ENCODE results near the gene RGPD8.
A peak's percentile ranks its signal among the peaks of the same experiment; 100 is the strongest.
"Not testable (repeated sequence)": the region's sequence is repeated elsewhere in the genome, so short reads cannot be mapped to it uniquely, and the experiment has no call there.

RGPD8 gene

DNA sequence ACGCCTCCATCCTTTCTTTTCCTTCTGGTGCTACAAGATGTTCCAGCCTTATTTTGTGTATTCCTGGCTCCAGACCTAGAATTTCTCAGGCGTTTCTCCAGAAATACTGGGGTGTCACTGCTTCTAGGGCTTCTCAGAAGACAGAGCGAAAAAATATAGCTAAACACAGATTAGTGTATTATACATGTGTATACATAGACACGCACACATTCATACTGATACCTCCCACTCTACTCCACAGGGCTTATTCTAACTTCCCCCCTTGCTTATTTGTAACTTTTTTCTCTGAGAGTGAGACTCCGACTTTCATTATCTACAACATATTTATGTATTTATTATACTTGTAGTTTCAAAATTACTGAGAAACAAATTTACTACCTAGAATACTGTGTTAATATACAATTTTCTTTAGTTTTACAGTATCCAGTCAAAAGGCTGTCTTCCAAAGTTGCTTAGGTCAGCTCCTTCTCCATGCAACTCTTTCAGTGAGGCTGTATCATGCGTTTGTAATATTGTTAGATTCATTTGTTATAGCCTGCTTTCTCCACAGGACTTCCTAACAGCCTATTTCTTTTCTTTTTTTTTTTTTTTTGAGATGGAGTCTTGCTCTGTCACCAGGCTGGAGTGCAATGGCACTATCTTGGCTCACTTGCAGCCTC, 5.3 kb upstream of the RGPD8 start:
- not testable (repeated sequence) for H3K79me1 ChIP-seq (ENCODE audit: low read length); H2AFZ ChIP-seq (ENCODE audit: insufficient read depth, low read length, poor library complexity); H3K27me3 ChIP-seq (ENCODE audit: insufficient read depth, low read length); H3K9me3 ChIP-seq (ENCODE audit: insufficient read depth, low read depth, low read length); H4K8ac ChIP-seq (ENCODE audit: low read depth, low read length); H3K27ac ChIP-seq (ENCODE audit: low read depth, low read length); H2BK120ac ChIP-seq (ENCODE audit: insufficient read depth, low read length, poor library complexity); H3K4ac ChIP-seq (ENCODE audit: low read depth, low read length); H3K14ac ChIP-seq (ENCODE audit: low read length); H3K4me2 ChIP-seq (ENCODE audit: low read length); H2BK12ac ChIP-seq (ENCODE audit: low read length); H3K23ac ChIP-seq (ENCODE audit: low read length); H3K4me1 ChIP-seq (ENCODE audit: control insufficient read depth in 1 of 2, insufficient read depth in 2 of 2, low read length in 2 of 2); H2AK5ac ChIP-seq (ENCODE audit: low read length); H3K4me3 ChIP-seq (ENCODE audit: low read depth, low read length); H4K12ac ChIP-seq (ENCODE audit: low read depth, low read length); H3K36me3 ChIP-seq (ENCODE audit: control insufficient read depth in 1 of 2, insufficient read depth in 2 of 2, low read length in 2 of 2); H3K79me2 ChIP-seq (ENCODE audit: control insufficient read depth, insufficient read depth, low read length, poor library complexity); H4K91ac ChIP-seq (ENCODE audit: low read depth, low read length); DNase-seq; H3K9ac ChIP-seq (ENCODE audit: low read length); H2BK5ac ChIP-seq (ENCODE audit: low read depth, low read length, poor library complexity); H3K18ac ChIP-seq (ENCODE audit: low read length)
- WGBS (ENCODE audit: extremely low coverage, insufficient coverage, insufficient read length): no CpG with 5 or more reads among the region's 6 CpGs

GRCh38 chr2:112437405-112437831, 4.0 kb upstream of the RGPD8 start:
- not testable (repeated sequence) for H3K9ac ChIP-seq (ENCODE audit: low read length); H3K14ac ChIP-seq (ENCODE audit: low read length); H3K18ac ChIP-seq (ENCODE audit: low read length); H3K79me2 ChIP-seq (ENCODE audit: control insufficient read depth, insufficient read depth, low read length, poor library complexity); H2BK5ac ChIP-seq (ENCODE audit: low read depth, low read length, poor library complexity); H3K79me1 ChIP-seq (ENCODE audit: low read length); H3K36me3 ChIP-seq (ENCODE audit: control insufficient read depth in 1 of 2, insufficient read depth in 2 of 2, low read length in 2 of 2); H2BK120ac ChIP-seq (ENCODE audit: insufficient read depth, low read length, poor library complexity); H3K9me3 ChIP-seq (ENCODE audit: insufficient read depth, low read depth, low read length); H2BK12ac ChIP-seq (ENCODE audit: low read length); H2AK5ac ChIP-seq (ENCODE audit: low read length); H4K91ac ChIP-seq (ENCODE audit: low read depth, low read length); H3K23ac ChIP-seq (ENCODE audit: low read length); H2AFZ ChIP-seq (ENCODE audit: insufficient read depth, low read length, poor library complexity); H4K12ac ChIP-seq (ENCODE audit: low read depth, low read length); H3K4ac ChIP-seq (ENCODE audit: low read depth, low read length); H3K27ac ChIP-seq (ENCODE audit: low read depth, low read length); H3K27me3 ChIP-seq (ENCODE audit: insufficient read depth, low read length); H3K4me1 ChIP-seq (ENCODE audit: control insufficient read depth in 1 of 2, insufficient read depth in 2 of 2, low read length in 2 of 2); H3K4me2 ChIP-seq (ENCODE audit: low read length); H4K8ac ChIP-seq (ENCODE audit: low read depth, low read length); H3K4me3 ChIP-seq (ENCODE audit: low read depth, low read length)
- DNase-seq: peak in 1 of 2 donors; percentile 37
- no CpG with 5 or more reads among the region's 16 CpGs for WGBS (ENCODE audit: extremely low coverage, insufficient coverage, insufficient read length)

- not testable (repeated sequence) for H3K4ac ChIP-seq (ENCODE audit: low read depth, low read length); H4K8ac ChIP-seq (ENCODE audit: low read depth, low read length); H3K9ac ChIP-seq (ENCODE audit: low read length); H3K9me3 ChIP-seq (ENCODE audit: insufficient read depth, low read depth, low read length); H3K18ac ChIP-seq (ENCODE audit: low read length); H2AFZ ChIP-seq (ENCODE audit: insufficient read depth, low read length, poor library complexity); H2BK12ac ChIP-seq (ENCODE audit: low read length); H3K27ac ChIP-seq (ENCODE audit: low read depth, low read length); H3K4me2 ChIP-seq (ENCODE audit: low read length); H3K4me3 ChIP-seq (ENCODE audit: low read depth, low read length); H3K14ac ChIP-seq (ENCODE audit: low read length); H2BK5ac ChIP-seq (ENCODE audit: low read depth, low read length, poor library complexity); H3K4me1 ChIP-seq (ENCODE audit: control insufficient read depth in 1 of 2, insufficient read depth in 2 of 2, low read length in 2 of 2); H3K23ac ChIP-seq (ENCODE audit: low read length); DNase-seq; H4K91ac ChIP-seq (ENCODE audit: low read depth, low read length); H3K79me2 ChIP-seq (ENCODE audit: control insufficient read depth, insufficient read depth, low read length, poor library complexity); H2BK120ac ChIP-seq (ENCODE audit: insufficient read depth, low read length, poor library complexity); H3K79me1 ChIP-seq (ENCODE audit: low read length); H4K12ac ChIP-seq (ENCODE audit: low read depth, low read length); H2AK5ac ChIP-seq (ENCODE audit: low read length); H3K27me3 ChIP-seq (ENCODE audit: insufficient read depth, low read length); H3K36me3 ChIP-seq (ENCODE audit: control insufficient read depth in 1 of 2, insufficient read depth in 2 of 2, low read length in 2 of 2)
- no CpG with 5 or more reads among the region's 10 CpGs for WGBS (ENCODE audit: extremely low coverage, insufficient coverage, insufficient read length)
Observed at GRCh38 chr2:112436993-112437392, 3.5 kb upstream of the RGPD8 start.

GRCh38 chr2:112435716-112436431, 2.4 kb upstream of the RGPD8 start:
- H3K36me3 ChIP-seq (ENCODE audit: control insufficient read depth in 1 of 2, insufficient read depth in 2 of 2, low read length in 2 of 2); H3K14ac ChIP-seq (ENCODE audit: low read length); H3K79me1 ChIP-seq (ENCODE audit: low read length); H2BK12ac ChIP-seq (ENCODE audit: low read length); H3K4ac ChIP-seq (ENCODE audit: low read depth, low read length); H2BK120ac ChIP-seq (ENCODE audit: insufficient read depth, low read length, poor library complexity); H3K18ac ChIP-seq (ENCODE audit: low read length); H3K9ac ChIP-seq (ENCODE audit: low read length); H3K23ac ChIP-seq (ENCODE audit: low read length); H4K12ac ChIP-seq (ENCODE audit: low read depth, low read length); H3K9me3 ChIP-seq (ENCODE audit: insufficient read depth, low read depth, low read length); H3K27me3 ChIP-seq (ENCODE audit: insufficient read depth, low read length); H3K79me2 ChIP-seq (ENCODE audit: control insufficient read depth, insufficient read depth, low read length, poor library complexity); H3K27ac ChIP-seq (ENCODE audit: low read depth, low read length); H2BK5ac ChIP-seq (ENCODE audit: low read depth, low read length, poor library complexity); H4K8ac ChIP-seq (ENCODE audit: low read depth, low read length); H3K4me2 ChIP-seq (ENCODE audit: low read length); H3K4me3 ChIP-seq (ENCODE audit: low read depth, low read length); H2AFZ ChIP-seq (ENCODE audit: insufficient read depth, low read length, poor library complexity); H3K4me1 ChIP-seq (ENCODE audit: control insufficient read depth in 1 of 2, insufficient read depth in 2 of 2, low read length in 2 of 2); H4K91ac ChIP-seq (ENCODE audit: low read depth, low read length); H2AK5ac ChIP-seq (ENCODE audit: low read length): not testable (repeated sequence)
- no CpG with 5 or more reads among the region's 18 CpGs for WGBS (ENCODE audit: extremely low coverage, insufficient coverage, insufficient read length)
- DNase-seq: peak in 1 of 2 donors; percentile 20
